ENCODE results near the gene SMURF1. TPM values are rescaled to one million over a fixed set of nuclear protein-coding genes. Genes with fewer than 3 reads are reported as not detected.

Gene SMURF1
- total RNA-seq, 4 donors from 2014 or later: 25.3 to 47.5 (median 36.5) TPM

GRCh38 chr7:99008921-99009530 lies 134.9 kb downstream of the SMURF1 start:
- Histone ChIP-seq H3K9me3 (no peaks in the 10 kb centered on the region), H3K27me3 (no peaks in the 10 kb centered on the region), H3K27ac (no peak overlapping the region), H3K36me3 (peaks cover 0 to 76% (median 28%) of the 10 kb centered on the region in 4 donors), H3K4me1 (no peaks in the 10 kb centered on the region), H3K4me3 (no peak overlapping the region)
- TF ChIP-seq CTCF (IDR thresholded peaks at IDR 0.05) (no peak), POLR2AphosphoS5 (IDR thresholded peaks at IDR 0.05) (no peak), EP300 (IDR thresholded peaks at IDR 0.05; ENCODE audit: low read depth) (no peak), POLR2A (IDR thresholded peaks at IDR 0.05) (no peak)
- in situ Hi-C loops (cut with MboI; ENCODE audit: low pct_ligation_motif_present in 1 of 4, low pct_unique_long_range_greater_than_20kb in 1 of 4, low sequenced_read_pairs in 3 of 4) (no loop called here), intact Hi-C loops (cut with DNase I; ENCODE audit: low total_unique reads) (no loop called here)
- WGBS, 2 donors (ENCODE audit: low coverage in 1 of 2): 97 to 100% methylated on average over 2 to 9 of the region's 11 CpGs
- DNase-seq: no peak

GRCh38 chr7:99008181-99008631 lies 135.7 kb downstream of the SMURF1 start:
- 97% methylated on average over 23 of the region's 23 CpGs; no CpG with 5 or more reads in 1 of the 2 donors for WGBS, 2 donors (ENCODE audit: low coverage in 1 of 2)

GRCh38 chr7:99006739-99007424 lies 137.0 kb downstream of the SMURF1 start:
- H3K9me3 ChIP-seq: no peaks in the 10 kb centered on the region
- no peaks in the 10 kb centered on the region for H3K27me3 ChIP-seq
- peaks cover 0 to 63% (median 22%) of the 10 kb centered on the region in 4 donors for H3K36me3 ChIP-seq
- no peaks in the 10 kb centered on the region for H3K4me1 ChIP-seq
- in situ Hi-C loops (cut with MboI; ENCODE audit: low pct_ligation_motif_present in 1 of 4, low pct_unique_long_range_greater_than_20kb in 1 of 4, low sequenced_read_pairs in 3 of 4): no loop called here
- intact Hi-C loops (cut with DNase I; ENCODE audit: low total_unique reads): no loop called here
- no peak overlapping the region for H3K27ac ChIP-seq
- no peak overlapping the region for H3K4me3 ChIP-seq
- TF ChIP-seq EP300 (IDR thresholded peaks at IDR 0.05; ENCODE audit: low read depth) (no peak), POLR2A (IDR thresholded peaks at IDR 0.05) (no peak), POLR2AphosphoS5 (IDR thresholded peaks at IDR 0.05) (no peak), CTCF (IDR thresholded peaks at IDR 0.05) (no peak)
- no peak for DNase-seq
- WGBS, 2 donors (ENCODE audit: low coverage in 1 of 2): 89 to 92% methylated on average over 3 to 11 of the region's 11 CpGs

More at GRCh38 chr7:99008181-99008631, 135.7 kb downstream of the SMURF1 start:
- no peaks in the 10 kb centered on the region for H3K4me1 ChIP-seq
- H3K36me3 ChIP-seq: peaks cover 0 to 72% (median 28%) of the 10 kb centered on the region in 4 donors
- no peaks in the 10 kb centered on the region for H3K9me3 ChIP-seq
- in situ Hi-C loops (cut with MboI; ENCODE audit: low pct_ligation_motif_present in 1 of 4, low pct_unique_long_range_greater_than_20kb in 1 of 4, low sequenced_read_pairs in 3 of 4): no loop called here
- H3K27ac ChIP-seq: no peak overlapping the region
- no peaks in the 10 kb centered on the region for H3K27me3 ChIP-seq
- intact Hi-C loops (cut with DNase I; ENCODE audit: low total_unique reads): no loop called here
- DNase-seq: no peak
- no peak for TF ChIP-seq POLR2AphosphoS5 (IDR thresholded peaks at IDR 0.05)
- no peak for TF ChIP-seq CTCF (IDR thresholded peaks at IDR 0.05)
- TF ChIP-seq POLR2A (IDR thresholded peaks at IDR 0.05): no peak
- no peak overlapping the region for H3K4me3 ChIP-seq

- no peaks in the 10 kb centered on the region for H3K4me1 ChIP-seq
- no peak overlapping the region for H3K27ac ChIP-seq
- no peak overlapping the region for H3K4me3 ChIP-seq
- no peaks in the 10 kb centered on the region for H3K27me3 ChIP-seq
- WGBS, 2 donors (ENCODE audit: low coverage in 1 of 2): 82 to 90% methylated on average over 4 to 15 of the region's 15 CpGs
- no peak for DNase-seq
- no peak for TF ChIP-seq EP300 (IDR thresholded peaks at IDR 0.05; ENCODE audit: low read depth)
- no peak for TF ChIP-seq POLR2A (IDR thresholded peaks at IDR 0.05)
- no peak for TF ChIP-seq POLR2AphosphoS5 (IDR thresholded peaks at IDR 0.05)
- TF ChIP-seq CTCF (IDR thresholded peaks at IDR 0.05): no peak
- in situ Hi-C loops (cut with MboI; ENCODE audit: low pct_ligation_motif_present in 1 of 4, low pct_unique_long_range_greater_than_20kb in 1 of 4, low sequenced_read_pairs in 3 of 4): no loop called here
- intact Hi-C loops (cut with DNase I; ENCODE audit: low total_unique reads): no loop called here
- peaks cover 0 to 52% (median 17%) of the 10 kb centered on the region in 4 donors for H3K36me3 ChIP-seq
- H3K9me3 ChIP-seq: no peaks in the 10 kb centered on the region
Measured at GRCh38 chr7:99005776-99006175, 138.1 kb downstream of the SMURF1 start.
